GM12801 (cell line): Measurements from ENCODE around the gene SLC44A1.

Experiments
- TF ChIP-seq, protein P1 (sequence below): IDR thresholded peaks from one replicate; pipeline ENCODE4 v1.5.1; 2011; ENCODE audit warnings: control low read depth; ENCODE audit not compliant: insufficient read length; ENCODE audit errors: extremely low read depth

Gene SLC44A1

DNA sequence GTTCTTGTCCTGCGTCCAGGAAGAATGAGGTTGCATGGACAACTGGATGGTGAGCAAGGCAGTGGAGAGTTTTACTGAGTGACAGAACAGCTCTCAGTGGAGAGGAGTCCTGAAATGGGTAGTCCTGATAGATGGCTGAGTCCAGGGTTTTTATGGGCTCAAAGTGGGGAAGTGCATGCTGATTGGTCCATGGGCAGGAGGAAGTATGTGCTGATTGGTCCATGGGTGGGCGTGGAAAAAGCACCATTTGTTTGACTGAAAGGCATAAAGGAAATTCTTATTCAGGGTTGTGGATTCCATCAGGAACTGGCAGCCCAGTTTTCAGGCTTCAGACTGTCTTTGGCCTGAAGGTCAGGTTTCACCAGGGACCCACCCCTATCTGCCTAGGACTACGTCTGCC, 214.0 kb downstream of the SLC44A1 start:
- TF ChIP-seq, protein P1, sequence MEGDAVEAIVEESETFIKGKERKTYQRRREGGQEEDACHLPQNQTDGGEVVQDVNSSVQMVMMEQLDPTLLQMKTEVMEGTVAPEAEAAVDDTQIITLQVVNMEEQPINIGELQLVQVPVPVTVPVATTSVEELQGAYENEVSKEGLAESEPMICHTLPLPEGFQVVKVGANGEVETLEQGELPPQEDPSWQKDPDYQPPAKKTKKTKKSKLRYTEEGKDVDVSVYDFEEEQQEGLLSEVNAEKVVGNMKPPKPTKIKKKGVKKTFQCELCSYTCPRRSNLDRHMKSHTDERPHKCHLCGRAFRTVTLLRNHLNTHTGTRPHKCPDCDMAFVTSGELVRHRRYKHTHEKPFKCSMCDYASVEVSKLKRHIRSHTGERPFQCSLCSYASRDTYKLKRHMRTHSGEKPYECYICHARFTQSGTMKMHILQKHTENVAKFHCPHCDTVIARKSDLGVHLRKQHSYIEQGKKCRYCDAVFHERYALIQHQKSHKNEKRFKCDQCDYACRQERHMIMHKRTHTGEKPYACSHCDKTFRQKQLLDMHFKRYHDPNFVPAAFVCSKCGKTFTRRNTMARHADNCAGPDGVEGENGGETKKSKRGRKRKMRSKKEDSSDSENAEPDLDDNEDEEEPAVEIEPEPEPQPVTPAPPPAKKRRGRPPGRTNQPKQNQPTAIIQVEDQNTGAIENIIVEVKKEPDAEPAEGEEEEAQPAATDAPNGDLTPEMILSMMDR, result no peak

DNA sequence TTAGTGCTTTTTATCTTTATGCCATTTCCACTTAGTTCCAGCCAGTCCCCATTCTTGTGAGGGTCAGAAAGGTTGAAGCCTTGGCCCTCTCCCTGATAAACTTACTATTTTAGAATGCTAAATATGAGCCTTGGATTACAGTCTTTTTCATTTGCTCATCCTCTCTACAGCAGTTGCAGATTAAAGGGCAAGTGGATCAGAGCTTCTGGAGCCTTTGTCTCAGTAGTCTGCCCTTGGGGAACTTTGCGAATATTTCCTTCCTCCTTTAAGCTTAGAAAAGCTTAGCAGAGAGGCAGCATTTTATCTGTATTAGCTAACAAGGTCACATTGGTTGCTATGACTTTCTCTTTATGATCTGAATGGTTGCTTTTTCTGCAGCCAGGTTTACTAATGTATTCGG, 214.9 kb downstream of the SLC44A1 start:
- TF ChIP-seq, protein P1, result no peak

DNA sequence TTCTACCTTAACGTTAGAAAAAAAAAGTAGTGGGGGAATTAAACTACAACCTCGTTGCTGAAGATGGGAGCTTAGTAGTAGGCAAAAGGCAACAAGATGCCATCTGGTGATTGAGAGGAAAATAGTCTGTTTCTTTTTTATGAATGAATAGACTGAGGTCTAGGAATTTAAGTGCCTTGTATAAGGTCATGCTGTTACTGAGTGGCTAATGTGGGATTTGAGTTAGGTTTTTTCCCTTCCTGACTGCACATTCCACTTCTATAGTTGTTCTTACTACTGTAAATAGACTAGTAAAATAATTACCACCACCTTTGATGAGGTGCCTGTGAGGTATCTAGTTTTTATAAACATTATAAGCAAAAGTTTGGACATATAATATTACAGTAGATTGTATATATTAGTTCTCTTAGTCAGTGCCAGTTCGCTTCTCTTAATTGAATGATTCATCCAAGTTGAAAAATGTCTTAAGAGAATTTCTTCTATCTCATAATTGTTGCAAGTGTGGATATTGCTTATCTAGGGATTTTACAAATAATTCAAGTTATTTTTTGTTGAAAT, 222.5 kb downstream of the SLC44A1 start:
- TF ChIP-seq, protein P1, result no peak

DNA sequence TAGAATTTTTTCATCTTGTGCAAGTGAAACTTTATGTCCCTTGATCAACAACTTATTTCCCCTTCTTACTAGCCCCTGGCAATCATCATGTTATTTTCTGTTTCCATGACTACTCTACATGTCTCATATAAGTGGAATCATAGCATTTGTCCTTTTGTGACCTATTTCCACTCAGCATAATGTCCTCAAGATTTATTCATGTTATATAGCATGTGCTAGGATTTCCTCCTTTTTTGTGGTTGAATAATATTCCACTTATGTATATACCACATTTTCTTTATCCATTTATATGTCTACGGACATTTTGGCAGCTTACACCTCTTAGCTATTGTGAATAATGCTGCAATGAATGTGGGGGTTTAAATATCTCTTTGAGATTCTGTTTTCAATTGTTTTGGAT, 224.4 kb downstream of the SLC44A1 start:
- TF ChIP-seq, protein P1, result no peak

DNA sequence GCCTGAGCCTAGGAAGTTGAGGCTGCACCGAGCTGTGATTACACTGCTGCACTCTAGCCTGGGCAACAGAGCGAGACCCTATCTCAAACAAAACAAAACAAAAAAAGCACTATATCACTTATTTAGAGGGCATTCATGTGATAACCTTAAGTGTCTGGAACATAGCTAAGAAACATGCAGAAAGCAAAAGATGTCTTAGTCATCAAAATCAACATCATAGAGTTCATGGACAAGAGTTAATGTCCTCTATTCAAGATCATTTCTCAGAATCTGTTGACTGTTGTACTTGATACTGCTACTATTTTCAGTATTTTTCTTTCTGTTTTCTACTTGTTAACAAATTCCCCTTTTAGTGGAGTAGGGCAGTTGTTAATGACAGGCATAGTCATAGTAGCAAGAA, 228.8 kb downstream of the SLC44A1 start:
- TF ChIP-seq, protein P1, result no peak

DNA sequence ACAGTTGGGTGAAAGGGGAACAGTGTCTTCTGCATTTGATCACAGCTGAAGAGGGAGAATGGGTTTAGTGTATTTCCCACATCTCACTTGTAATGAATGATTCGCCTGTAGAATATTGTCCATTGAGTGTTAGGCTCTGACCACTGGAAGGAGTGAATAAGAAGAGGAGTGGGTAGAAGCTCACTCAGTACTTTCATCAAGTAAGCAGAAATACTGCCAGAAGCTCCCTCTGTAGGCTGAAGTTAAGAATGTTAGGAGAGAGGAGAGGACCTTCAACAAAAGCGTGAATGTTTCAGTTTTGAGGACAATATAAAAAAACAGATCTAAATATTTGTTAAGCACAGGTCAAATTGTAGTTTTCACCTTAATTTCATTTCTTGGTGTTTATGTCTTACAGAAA, 230.9 kb downstream of the SLC44A1 start:
- TF ChIP-seq, protein P1, result no peak

DNA sequence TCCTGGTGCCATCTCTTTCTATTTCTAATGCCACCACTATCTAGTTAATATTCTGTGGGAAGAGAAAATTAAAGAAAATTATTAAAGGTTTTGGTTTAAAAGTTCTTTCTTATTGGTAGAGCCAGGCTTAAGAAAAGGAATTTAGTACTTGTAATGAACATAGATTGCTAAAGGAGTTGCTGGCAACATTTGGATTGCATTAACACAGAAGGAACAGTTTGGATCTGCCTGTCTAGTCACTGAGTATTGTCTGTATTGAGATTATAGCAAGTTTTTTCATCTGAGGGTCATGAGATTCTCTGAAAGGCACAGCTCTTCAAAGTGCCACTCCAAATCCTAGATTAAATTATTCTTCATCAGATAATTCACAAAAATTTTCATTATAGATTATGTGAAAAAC, 235.4 kb downstream of the SLC44A1 start:
- TF ChIP-seq, protein P1, result no peak

DNA sequence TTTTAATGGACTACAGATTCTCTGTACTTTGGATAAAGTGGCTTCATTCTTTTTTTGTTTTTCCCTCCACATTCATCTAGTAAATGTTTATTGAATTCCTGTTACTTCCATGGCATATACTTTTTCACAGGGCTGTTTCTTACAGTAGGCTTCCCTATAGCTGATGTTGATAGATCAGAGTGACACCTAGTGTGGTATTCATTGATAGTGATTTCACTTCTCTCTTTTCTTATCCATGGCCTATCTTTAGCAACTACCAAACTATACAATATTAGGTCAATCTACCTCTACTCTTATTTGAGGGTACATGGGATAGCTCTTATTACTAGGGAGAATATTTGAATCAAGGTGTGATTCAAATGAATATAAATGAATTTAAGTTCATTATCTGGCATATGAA, 239.2 kb downstream of the SLC44A1 start:
- TF ChIP-seq, protein P1, result no peak
